SK-N-SH treated with all-trans-retinoic acid at 6 μM for 48 hours (cell line): ENCODE measurements around the gene CLP1.

Experiments used
- GLIS3 ChIP-seq: fragments of 250-450 bp; sonication (Bioruptor Pico); IDR thresholded peaks from 2 replicates; pipeline ENCODE4 v1.5.0; 2020; ENCODE audit warnings: mild to moderate bottlenecking, moderate library complexity
- ISL1 ChIP-seq: fragments of 250-450 bp; sonication (Bioruptor Pico); IDR thresholded peaks from 2 replicates; pipeline ENCODE4 v2.1.2; 2022; ENCODE audit warnings: mild to moderate bottlenecking, moderate library complexity
- RARB ChIP-seq: fragments of 250-450 bp; sonication (Bioruptor Pico); IDR thresholded peaks from 2 replicates; pipeline ENCODE4 v1.8.0; 2021; ENCODE audit warnings: mild to moderate bottlenecking, moderate library complexity
- TCF4 ChIP-seq: fragments of 250-450 bp; sonication (Bioruptor Pico); IDR thresholded peaks from 2 replicates; pipeline ENCODE4 v1.8.0; 2021; ENCODE audit warnings: mild to moderate bottlenecking, moderate library complexity, borderline replicate concordance
- TOX ChIP-seq: fragments of 250-450 bp; sonication (Bioruptor Pico); IDR thresholded peaks from 2 replicates; pipeline ENCODE4 v1.8.0; 2021; ENCODE audit warnings: mild to moderate bottlenecking, moderate library complexity, borderline replicate concordance
- ZFP30 ChIP-seq: fragments of 450-650 bp; formaldehyde crosslinking; IDR thresholded peaks from 2 replicates; pipeline ENCODE4 v1.5.0; 2022; ENCODE audit warnings: mild to moderate bottlenecking, moderate library complexity
- ZNF565 ChIP-seq: fragments of 450-650 bp; formaldehyde crosslinking; conservative IDR thresholded peaks from 2 replicates; pipeline ENCODE4 v1.5.0; 2020; ENCODE audit warnings: low read depth, mild to moderate bottlenecking, moderate library complexity
- TF ChIP-seq, protein P1 (sequence below): fragments of 250-450 bp; sonication (Bioruptor Pico); IDR thresholded peaks from 2 replicates; pipeline ENCODE4 v1.8.0; 2020; ENCODE audit warnings: mild to moderate bottlenecking, moderate library complexity, borderline replicate concordance

DNA sequence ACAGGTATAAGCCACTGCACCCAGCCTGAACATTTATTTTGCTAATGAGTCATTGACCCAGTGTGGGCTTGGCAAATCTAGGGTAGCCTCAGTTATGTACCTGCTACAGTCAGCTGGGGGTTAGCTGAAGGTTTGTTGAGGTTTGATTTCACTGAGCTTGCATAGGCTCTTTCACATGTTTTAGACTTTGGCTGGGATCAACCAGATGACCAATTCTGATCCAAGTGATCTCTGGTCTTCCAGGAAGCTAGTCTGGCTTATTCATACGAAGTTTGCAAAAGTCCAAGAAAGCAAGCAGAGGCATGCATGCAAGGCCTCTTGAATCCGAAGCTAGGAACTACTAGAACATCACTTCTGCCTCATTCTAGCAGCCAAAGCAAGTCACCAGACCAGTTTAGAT is 39.1 kb upstream of the CLP1 start:
- TF ChIP-seq ZFP30 (CRISPR knock-in tag) (no peak), ISL1 (CRISPR knock-in tag) (no peak), RARB (no peak), GLIS3 (no peak), TCF4 (CRISPR knock-in tag) (no peak), ZNF565 (CRISPR knock-in tag) (no peak), TOX (CRISPR knock-in tag) (no peak)
- TF ChIP-seq, protein P1, sequence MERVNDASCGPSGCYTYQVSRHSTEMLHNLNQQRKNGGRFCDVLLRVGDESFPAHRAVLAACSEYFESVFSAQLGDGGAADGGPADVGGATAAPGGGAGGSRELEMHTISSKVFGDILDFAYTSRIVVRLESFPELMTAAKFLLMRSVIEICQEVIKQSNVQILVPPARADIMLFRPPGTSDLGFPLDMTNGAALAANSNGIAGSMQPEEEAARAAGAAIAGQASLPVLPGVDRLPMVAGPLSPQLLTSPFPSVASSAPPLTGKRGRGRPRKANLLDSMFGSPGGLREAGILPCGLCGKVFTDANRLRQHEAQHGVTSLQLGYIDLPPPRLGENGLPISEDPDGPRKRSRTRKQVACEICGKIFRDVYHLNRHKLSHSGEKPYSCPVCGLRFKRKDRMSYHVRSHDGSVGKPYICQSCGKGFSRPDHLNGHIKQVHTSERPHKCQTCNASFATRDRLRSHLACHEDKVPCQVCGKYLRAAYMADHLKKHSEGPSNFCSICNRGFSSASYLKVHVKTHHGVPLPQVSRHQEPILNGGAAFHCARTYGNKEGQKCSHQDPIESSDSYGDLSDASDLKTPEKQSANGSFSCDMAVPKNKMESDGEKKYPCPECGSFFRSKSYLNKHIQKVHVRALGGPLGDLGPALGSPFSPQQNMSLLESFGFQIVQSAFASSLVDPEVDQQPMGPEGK (CRISPR knock-in tag) = no peak
